ENCODE data around the gene GLB1L2. TPM values are rescaled to one million over a fixed set of nuclear protein-coding genes. Genes with fewer than 3 reads are reported as not detected.
"Not testable (repeated sequence)": the region's sequence is repeated elsewhere in the genome, so short reads cannot be mapped to it uniquely, and the experiment has no call there.

GLB1L2 gene
- polyA plus RNA-seq (2013): 2.1 TPM

GRCh38 chr11:134331354-134332188, at the start of gene GLB1L2:
TSS of gene GLB1L2 (plus strand) at chr11:134331988. CDS start at chr11:134332062, 74 bp downstream.
- Histone ChIP-seq H3K9me3 (ENCODE audit: control extremely low read depth in 1 of 5, control insufficient read depth in 4 of 5, insufficient read depth in 2 of 5, low read depth in 1 of 5, low read length in 4 of 5) (peaks cover 0 to 2% (median 0%) of the 10 kb centered on the region in 5 experiments), H3K4me1 (ENCODE audit: control extremely low read depth in 1 of 4, control insufficient read depth in 4 of 4, insufficient read depth in 4 of 4, low read length in 3 of 4) (peaks cover 3 to 18% (median 11%) of the 10 kb centered on the region in 4 experiments), H3K36me3 (ENCODE audit: control insufficient read depth in 4 of 4, insufficient read depth in 4 of 4, low read length in 3 of 4) (no peaks in the 10 kb centered on the region), H3K27me3 (replicated peaks in 2 of 5; ENCODE audit: control insufficient read depth in 4 of 5, insufficient read depth in 5 of 5, low read length in 4 of 5) (peaks cover 8 to 41% (median 32%) of the 10 kb centered on the region in 5 experiments), H3K4me3 (ENCODE audit: control insufficient read depth in 1 of 7, extremely low read depth in 1 of 7, insufficient read depth in 4 of 7, low read depth in 2 of 7, low read length in 6 of 7) (peak within 1 kb of the TSS; percentile 26 to 73 (median 49)), H3K27ac (ENCODE audit: insufficient read depth in 1 of 2, low read depth in 1 of 2, low read length in 2 of 2, poor library complexity in 1 of 2, severe bottlenecking in 2 of 2) (no peak within 1 kb of the TSS)
- under 1% methylated on average over 51 of the region's 80 CpGs for WGBS (ENCODE audit: insufficient coverage)
- ChIA-PET POLR2A (no interaction called here), CTCF (no interaction called here)
- peak; percentile 58 to 82 (median 77) for DNase-seq

DNA sequence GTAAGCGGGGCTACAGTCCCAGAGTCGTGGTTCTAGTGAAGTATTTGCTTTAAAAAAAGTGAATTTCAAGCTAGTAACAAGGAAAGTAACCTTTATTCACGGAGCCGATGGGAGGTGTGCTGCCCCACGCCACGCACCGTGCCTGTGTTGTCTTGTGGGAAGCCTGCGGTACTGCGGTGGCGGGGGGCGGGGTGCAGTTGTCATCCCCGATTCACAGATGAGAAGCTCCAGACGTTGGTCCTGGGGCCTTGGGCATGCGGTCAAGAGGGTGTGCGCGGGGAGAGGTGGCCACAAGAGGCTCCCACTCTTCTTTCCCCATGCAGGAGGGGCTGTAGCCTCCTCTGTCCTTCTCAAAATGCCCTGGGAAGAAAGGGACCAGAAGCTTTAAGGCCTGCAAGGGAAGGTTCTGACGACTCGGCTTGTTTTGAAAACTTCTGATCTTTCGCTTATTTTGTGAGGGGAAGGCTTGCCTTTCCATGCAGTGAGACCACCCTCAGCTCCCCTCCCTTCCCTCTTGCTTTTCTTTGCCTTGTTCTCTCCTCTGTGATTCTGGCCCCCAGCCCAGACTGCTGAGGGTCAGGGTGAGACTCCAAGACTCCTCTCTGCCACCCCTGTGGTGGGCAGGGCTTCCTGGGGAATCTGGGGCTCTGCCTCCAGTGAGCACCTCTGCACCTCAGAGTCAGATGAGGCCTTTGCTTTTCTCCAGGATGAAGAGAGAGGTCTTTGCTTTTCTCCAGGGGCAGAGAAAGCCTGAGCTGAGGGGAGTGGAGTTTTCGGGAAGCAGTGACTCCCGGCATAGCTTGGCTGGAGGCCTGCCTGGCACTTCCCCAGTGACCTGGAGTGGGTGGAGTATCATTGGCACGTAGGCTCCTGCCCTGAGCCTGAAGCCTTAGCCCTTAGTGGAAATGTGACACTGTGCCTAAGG, 49.4 kb upstream of the GLB1L2 start:
- no peak for DNase-seq
- WGBS (ENCODE audit: insufficient coverage): 96% methylated on average over 18 of the region's 22 CpGs
- peaks cover 0 to 11% (median 4%) of the 10 kb centered on the region in 5 experiments for H3K9me3 ChIP-seq (ENCODE audit: control extremely low read depth in 1 of 5, control insufficient read depth in 4 of 5, insufficient read depth in 2 of 5, low read depth in 1 of 5, low read length in 4 of 5)
- H3K4me1 ChIP-seq (ENCODE audit: control extremely low read depth in 1 of 4, control insufficient read depth in 4 of 4, insufficient read depth in 4 of 4, low read length in 3 of 4): peaks cover 0 to under 1% (median 0%) of the 10 kb centered on the region in 4 experiments
- H3K36me3 ChIP-seq (ENCODE audit: control insufficient read depth in 4 of 4, insufficient read depth in 4 of 4, low read length in 3 of 4): no peaks in the 10 kb centered on the region
- H3K4me3 ChIP-seq (ENCODE audit: control insufficient read depth in 1 of 7, extremely low read depth in 1 of 7, insufficient read depth in 4 of 7, low read depth in 2 of 7, low read length in 6 of 7): no peak overlapping the region
- H3K27me3 ChIP-seq (replicated peaks in 2 of 5; ENCODE audit: control insufficient read depth in 4 of 5, insufficient read depth in 5 of 5, low read length in 4 of 5): peaks cover 9 to 37% (median 16%) of the 10 kb centered on the region in 5 experiments
- ChIA-PET CTCF (no interaction called here), POLR2A (no interaction called here)
- H3K27ac ChIP-seq (ENCODE audit: insufficient read depth in 1 of 2, low read depth in 1 of 2, low read length in 2 of 2, poor library complexity in 1 of 2, severe bottlenecking in 2 of 2): no peak overlapping the region

GRCh38 chr11:134283461-134284230, 48.1 kb upstream of the GLB1L2 start:
- CTCF ChIA-PET: interaction anchor here (0.8 to 1.2 kb wide), 2 partner anchors 10 to 22 kb away, joined by 3 to 5 read pairs; no protein-coding TSS in a partner anchor
- POLR2A ChIA-PET: no interaction called here
- H3K4me3 ChIP-seq (ENCODE audit: control insufficient read depth in 1 of 7, extremely low read depth in 1 of 7, insufficient read depth in 4 of 7, low read depth in 2 of 7, low read length in 6 of 7): no peak overlapping the region
- H3K36me3 ChIP-seq (ENCODE audit: control insufficient read depth in 4 of 4, insufficient read depth in 4 of 4, low read length in 3 of 4): no peaks in the 10 kb centered on the region
- no peaks in the 10 kb centered on the region for H3K4me1 ChIP-seq (ENCODE audit: control extremely low read depth in 1 of 4, control insufficient read depth in 4 of 4, insufficient read depth in 4 of 4, low read length in 3 of 4)
- peaks cover 2 to 27% (median 12%) of the 10 kb centered on the region in 5 experiments for H3K27me3 ChIP-seq (replicated peaks in 2 of 5; ENCODE audit: control insufficient read depth in 4 of 5, insufficient read depth in 5 of 5, low read length in 4 of 5)
- no peak for DNase-seq
- H3K9me3 ChIP-seq (ENCODE audit: control extremely low read depth in 1 of 5, control insufficient read depth in 4 of 5, insufficient read depth in 2 of 5, low read depth in 1 of 5, low read length in 4 of 5): peaks cover 0 to under 1% (median under 1%) of the 10 kb centered on the region in 5 experiments
- H3K27ac ChIP-seq (ENCODE audit: insufficient read depth in 1 of 2, low read depth in 1 of 2, low read length in 2 of 2, poor library complexity in 1 of 2, severe bottlenecking in 2 of 2): no peak overlapping the region
- WGBS (ENCODE audit: insufficient coverage): 94% methylated on average over 13 of the region's 16 CpGs

- H3K4me3 ChIP-seq (ENCODE audit: control insufficient read depth in 1 of 7, extremely low read depth in 1 of 7, insufficient read depth in 4 of 7, low read depth in 2 of 7, low read length in 6 of 7); H3K4me1 ChIP-seq (ENCODE audit: control extremely low read depth in 1 of 4, control insufficient read depth in 4 of 4, insufficient read depth in 4 of 4, low read length in 3 of 4); H3K36me3 ChIP-seq (ENCODE audit: control insufficient read depth in 4 of 4, insufficient read depth in 4 of 4, low read length in 3 of 4); H3K27ac ChIP-seq (ENCODE audit: insufficient read depth in 1 of 2, low read depth in 1 of 2, low read length in 2 of 2, poor library complexity in 1 of 2, severe bottlenecking in 2 of 2); POLR2A ChIA-PET; H3K9me3 ChIP-seq (ENCODE audit: control extremely low read depth in 1 of 5, control insufficient read depth in 4 of 5, insufficient read depth in 2 of 5, low read depth in 1 of 5, low read length in 4 of 5); DNase-seq: not testable (repeated sequence)
- peaks cover 0 to 21% (median 7%) of the 10 kb centered on the region in 5 experiments for H3K27me3 ChIP-seq (replicated peaks in 2 of 5; ENCODE audit: control insufficient read depth in 4 of 5, insufficient read depth in 5 of 5, low read length in 4 of 5)
- CTCF ChIA-PET: interaction anchor here (1.2 kb wide), 1 partner anchor 11 kb away, joined by 5 read pairs; no protein-coding TSS in a partner anchor
- 100% methylated on average over 2 of the region's 5 CpGs for WGBS (ENCODE audit: insufficient coverage)
Measured at GRCh38 chr11:134284349-134284748, 47.4 kb upstream of the GLB1L2 start.

- H3K4me1 ChIP-seq (ENCODE audit: control extremely low read depth in 1 of 4, control insufficient read depth in 4 of 4, insufficient read depth in 4 of 4, low read length in 3 of 4): no peaks in the 10 kb centered on the region
- H3K4me3 ChIP-seq (ENCODE audit: control insufficient read depth in 1 of 7, extremely low read depth in 1 of 7, insufficient read depth in 4 of 7, low read depth in 2 of 7, low read length in 6 of 7): no peak overlapping the region
- no peak overlapping the region for H3K27ac ChIP-seq (ENCODE audit: insufficient read depth in 1 of 2, low read depth in 1 of 2, low read length in 2 of 2, poor library complexity in 1 of 2, severe bottlenecking in 2 of 2)
- H3K27me3 ChIP-seq (replicated peaks in 2 of 5; ENCODE audit: control insufficient read depth in 4 of 5, insufficient read depth in 5 of 5, low read length in 4 of 5): peaks cover 0 to 9% (median 6%) of the 10 kb centered on the region in 5 experiments
- ChIA-PET POLR2A (no interaction called here), CTCF (no interaction called here)
- 98% methylated on average over 10 of the region's 12 CpGs for WGBS (ENCODE audit: insufficient coverage)
- no peaks in the 10 kb centered on the region for H3K36me3 ChIP-seq (ENCODE audit: control insufficient read depth in 4 of 4, insufficient read depth in 4 of 4, low read length in 3 of 4)
- H3K9me3 ChIP-seq (ENCODE audit: control extremely low read depth in 1 of 5, control insufficient read depth in 4 of 5, insufficient read depth in 2 of 5, low read depth in 1 of 5, low read length in 4 of 5): no peaks in the 10 kb centered on the region
- no peak for DNase-seq
Measured at GRCh38 chr11:134287561-134287960, 44.2 kb upstream of the GLB1L2 start.

GRCh38 chr11:134288486-134288885, 43.3 kb upstream of the GLB1L2 start:
- Histone ChIP-seq H3K27me3 (replicated peaks in 2 of 5; ENCODE audit: control insufficient read depth in 4 of 5, insufficient read depth in 5 of 5, low read length in 4 of 5) (peaks cover 0 to 7% (median 6%) of the 10 kb centered on the region in 5 experiments), H3K4me1 (ENCODE audit: control extremely low read depth in 1 of 4, control insufficient read depth in 4 of 4, insufficient read depth in 4 of 4, low read length in 3 of 4) (no peaks in the 10 kb centered on the region), H3K4me3 (ENCODE audit: control insufficient read depth in 1 of 7, extremely low read depth in 1 of 7, insufficient read depth in 4 of 7, low read depth in 2 of 7, low read length in 6 of 7) (no peak overlapping the region), H3K27ac (ENCODE audit: insufficient read depth in 1 of 2, low read depth in 1 of 2, low read length in 2 of 2, poor library complexity in 1 of 2, severe bottlenecking in 2 of 2) (no peak overlapping the region), H3K9me3 (ENCODE audit: control extremely low read depth in 1 of 5, control insufficient read depth in 4 of 5, insufficient read depth in 2 of 5, low read depth in 1 of 5, low read length in 4 of 5) (no peaks in the 10 kb centered on the region), H3K36me3 (ENCODE audit: control insufficient read depth in 4 of 4, insufficient read depth in 4 of 4, low read length in 3 of 4) (no peaks in the 10 kb centered on the region)
- ChIA-PET POLR2A (no interaction called here), CTCF (no interaction called here)
- WGBS (ENCODE audit: insufficient coverage): 96% methylated on average over 11 of the region's 13 CpGs
- no peak for DNase-seq

Measured in common myeloid progenitor, CD34-positive (primary cell).